Sigmoid colon (tissue), 4 donors: Measurements from ENCODE around the gene WSB2.

Experiments
- CTCF ChIP-seq, 4 experiments: fragments of 450-650 bp in 3 of 4; fragments of 200-600 bp in 1 of 4; IDR thresholded peaks; one replicate each; pipeline ENCODE4 v1.5.1; 2016 to 2019; ENCODE audit warnings: antibody characterized with exemption in 4 of 4, mild to moderate bottlenecking in 3 of 4, moderate library complexity in 2 of 4
- EP300 ChIP-seq, 4 donors: sonication (generic); formaldehyde crosslinking; IDR thresholded peaks; one replicate each; pipeline ENCODE4 v1.6.1; 2017; ENCODE audit warnings: antibody characterized with exemption in 4 of 4
- POLR2A ChIP-seq, 2 donors: fragments of 450-650 bp; IDR thresholded peaks; one replicate each; pipeline ENCODE4 v1.6.1; 2016; ENCODE audit warnings: antibody characterized with exemption in 2 of 2, mild to moderate bottlenecking in 2 of 2, moderate library complexity in 2 of 2
- POLR2AphosphoS5 ChIP-seq, 4 donors: sonication (generic); formaldehyde crosslinking; IDR thresholded peaks; one replicate each; pipeline ENCODE4 v1.6.1; 2017; ENCODE audit warnings: antibody characterized with exemption in 4 of 4

- no peak for TF ChIP-seq POLR2A (IDR thresholded peaks at IDR 0.05)
- TF ChIP-seq CTCF (IDR thresholded peaks at IDR 0.05): no peak
- TF ChIP-seq EP300 (IDR thresholded peaks at IDR 0.05): no peak
- TF ChIP-seq POLR2AphosphoS5 (IDR thresholded peaks at IDR 0.05): no peak
Observed at GRCh38 chr12:118102070-118102469, 41.1 kb upstream of the WSB2 start.
